Esophagus squamous epithelium (tissue), 4 donors: ENCODE measurements around the gene ZBTB24.

Experiments
- CTCF ChIP-seq, 6 experiments: fragments of 450-650 bp in 4 of 6; fragments of 200-600 bp in 2 of 6; sonication (generic) in 2 of 6; IDR thresholded peaks; one replicate each; pipeline ENCODE4 v1.5.1; 2016 to 2019; ENCODE audit warnings: antibody characterized with exemption in 6 of 6, mild to moderate bottlenecking in 4 of 6, moderate library complexity in 4 of 6
- POLR2A ChIP-seq, 4 donors: fragments of 450-650 bp; IDR thresholded peaks; one replicate each; pipeline ENCODE4 v1.6.1; 2017; ENCODE audit warnings: antibody characterized with exemption in 4 of 4, mild to moderate bottlenecking in 4 of 4, moderate library complexity in 3 of 4

- no peak for TF ChIP-seq CTCF (IDR thresholded peaks at IDR 0.05)
- no peak for TF ChIP-seq POLR2A (IDR thresholded peaks at IDR 0.05)
Observed at GRCh38 chr6:109447878-109448555, 35.0 kb downstream of the ZBTB24 start.
